Midbrain (tissue), 1 donor: ENCODE measurements around the gene ANKLE1.
"Not testable (repeated sequence)": the region's sequence is repeated elsewhere in the genome, so short reads cannot be mapped to it uniquely, and the experiment has no call there.

Experiments
- DNase-seq: peaks from one replicate; lab custom pipeline; 2025; lab: John Stamatoyannopoulos, UW

The ANKLE1 gene

DNA sequence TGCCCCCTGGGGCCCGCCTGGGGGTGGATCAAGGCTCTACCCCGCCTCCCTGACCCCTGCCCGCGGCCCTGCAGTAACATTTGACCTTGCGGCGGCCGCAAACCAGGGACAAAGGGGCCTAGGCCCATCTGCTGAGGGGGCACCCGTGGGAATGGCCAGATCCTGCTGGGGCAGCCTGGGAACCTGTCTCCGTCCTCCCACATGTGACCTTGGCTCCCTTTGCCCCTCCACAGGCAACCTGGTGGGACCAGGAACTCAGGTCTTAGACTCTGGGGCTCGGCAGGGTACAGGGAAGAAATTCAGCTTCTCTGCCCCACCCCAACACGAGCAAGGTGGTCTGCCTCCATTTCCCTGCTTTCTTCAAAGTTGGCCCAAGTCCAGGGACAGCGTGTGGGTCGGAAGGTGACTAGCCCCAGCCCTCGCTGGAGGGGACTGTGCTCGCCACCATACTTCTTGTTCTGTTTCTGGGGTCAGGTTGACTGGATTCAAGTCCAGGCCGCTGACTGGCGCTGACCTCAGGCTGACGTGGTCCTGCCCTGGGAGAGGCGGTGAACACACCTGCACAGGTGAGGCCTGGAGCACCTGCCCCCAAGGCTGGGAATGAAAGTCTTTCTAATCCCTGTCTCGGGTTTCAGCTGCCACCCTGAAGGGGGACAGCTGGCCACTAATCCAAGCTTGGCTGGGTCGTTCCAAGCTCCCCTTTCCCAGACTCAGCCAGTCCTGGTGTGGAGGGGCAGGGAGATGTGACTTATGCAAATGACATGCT, 33.5 kb upstream of the ANKLE1 start:
- no peak for DNase-seq

DNA sequence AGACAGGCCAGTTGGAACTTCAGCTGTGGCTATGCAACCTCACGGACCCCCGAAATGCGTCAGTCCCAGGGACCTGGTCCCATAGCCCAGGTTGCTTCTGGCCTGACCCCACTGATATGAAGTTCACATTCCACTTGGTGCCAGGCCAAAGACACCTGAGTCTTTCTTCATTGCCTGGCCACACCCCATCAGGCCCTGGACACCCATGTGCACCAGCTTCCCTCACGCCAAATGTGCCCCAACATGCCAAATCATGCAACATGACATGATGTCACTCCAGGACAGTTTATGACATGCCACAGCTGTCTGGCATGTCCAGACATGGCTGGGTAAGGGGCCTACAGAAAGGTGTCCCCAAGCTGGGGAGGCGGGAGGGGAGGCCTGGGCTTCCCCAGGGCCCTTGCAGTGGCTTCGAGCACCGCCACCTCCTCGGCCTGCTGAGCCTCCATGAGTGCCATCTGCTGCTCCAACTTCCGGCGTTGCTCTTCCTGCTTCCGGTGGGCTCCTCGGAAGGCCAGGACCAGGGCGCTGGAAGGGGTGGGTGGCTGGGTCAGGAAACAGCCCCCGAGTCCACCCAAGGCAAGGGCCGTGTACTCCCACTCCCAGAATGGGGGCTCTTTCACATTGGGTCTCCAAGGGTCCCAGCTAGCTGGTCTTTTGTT, 31.7 kb upstream of the ANKLE1 start:
- no peak for DNase-seq

- no peak for DNase-seq
These were observed 27.1 kb upstream of the ANKLE1 start for GRCh38 chr19:17254636-17255035.

DNA sequence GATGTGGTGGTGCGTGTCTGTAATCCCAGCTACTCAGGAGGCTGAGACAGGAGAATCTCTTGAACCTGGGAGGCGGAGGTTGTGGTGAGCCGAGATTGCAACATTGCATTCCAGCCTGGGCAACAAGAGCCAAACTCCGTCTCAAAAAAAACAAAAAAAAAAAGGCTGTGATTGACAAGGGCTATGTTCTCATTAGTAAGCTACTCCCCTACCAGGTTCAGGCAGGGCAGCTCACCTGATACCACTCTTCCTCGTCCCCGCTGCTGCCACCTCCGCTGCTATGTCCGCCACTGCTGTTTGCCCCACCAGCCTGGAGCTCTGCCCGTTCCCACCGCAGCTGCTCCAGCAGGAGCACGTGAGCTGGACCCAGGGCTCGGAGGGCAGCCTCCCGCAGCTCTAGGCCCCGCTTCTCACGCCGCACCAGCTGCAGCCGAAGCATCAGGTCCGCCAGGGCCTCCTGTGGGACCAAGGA, 26.5 kb upstream of the ANKLE1 start:
- DNase-seq: no peak

- no peak for DNase-seq
These were observed 25.6 kb upstream of the ANKLE1 start for GRCh38 chr19:17256130-17256529.

- no peak for DNase-seq
These were observed 22.5 kb upstream of the ANKLE1 start for GRCh38 chr19:17259118-17259780.

DNA sequence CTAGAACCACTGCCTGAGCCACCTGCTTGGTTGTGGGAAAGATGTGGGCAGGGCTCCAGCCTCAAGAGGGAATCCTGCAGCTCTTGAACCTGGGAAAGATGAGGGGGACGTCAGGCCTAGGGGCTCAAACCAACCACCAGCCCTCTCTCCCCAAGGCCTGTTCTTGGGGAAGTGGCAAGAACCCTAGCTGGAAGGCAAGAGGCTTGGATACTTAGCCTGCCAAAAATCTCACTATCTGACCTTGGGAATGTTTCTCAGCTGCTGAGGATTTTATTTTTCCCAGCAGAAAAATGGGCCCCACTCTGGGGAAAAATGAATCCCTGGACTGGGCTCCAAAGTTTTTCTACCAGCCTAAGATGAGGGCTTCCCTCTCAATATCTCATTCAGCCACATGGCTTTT, 21.8 kb upstream of the ANKLE1 start:
- no peak for DNase-seq

- DNase-seq: peak; percentile 50
These were observed 20.8 kb upstream of the ANKLE1 start for GRCh38 chr19:17260842-17261325.

DNA sequence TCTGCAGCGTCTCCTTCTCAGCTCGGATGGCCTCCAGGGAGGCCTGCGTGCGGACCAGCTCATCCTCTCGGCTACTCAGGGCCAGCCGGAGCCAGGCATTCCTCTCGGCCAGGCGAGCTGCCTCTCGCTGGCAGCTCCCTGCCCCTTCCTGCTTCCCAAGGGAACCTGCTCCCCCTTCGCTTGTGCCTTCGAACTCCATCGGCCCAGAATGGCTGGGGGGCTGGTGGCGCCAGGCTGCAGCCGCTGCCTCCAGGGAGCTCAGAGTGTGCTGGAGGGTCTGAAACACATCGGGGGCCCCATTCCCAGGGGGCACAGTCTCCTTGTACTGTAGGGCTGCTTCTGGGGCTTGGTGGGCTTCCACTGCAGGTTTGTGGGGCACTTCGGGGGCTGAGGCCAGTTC, 19.1 kb upstream of the ANKLE1 start:
- no peak for DNase-seq

DNA sequence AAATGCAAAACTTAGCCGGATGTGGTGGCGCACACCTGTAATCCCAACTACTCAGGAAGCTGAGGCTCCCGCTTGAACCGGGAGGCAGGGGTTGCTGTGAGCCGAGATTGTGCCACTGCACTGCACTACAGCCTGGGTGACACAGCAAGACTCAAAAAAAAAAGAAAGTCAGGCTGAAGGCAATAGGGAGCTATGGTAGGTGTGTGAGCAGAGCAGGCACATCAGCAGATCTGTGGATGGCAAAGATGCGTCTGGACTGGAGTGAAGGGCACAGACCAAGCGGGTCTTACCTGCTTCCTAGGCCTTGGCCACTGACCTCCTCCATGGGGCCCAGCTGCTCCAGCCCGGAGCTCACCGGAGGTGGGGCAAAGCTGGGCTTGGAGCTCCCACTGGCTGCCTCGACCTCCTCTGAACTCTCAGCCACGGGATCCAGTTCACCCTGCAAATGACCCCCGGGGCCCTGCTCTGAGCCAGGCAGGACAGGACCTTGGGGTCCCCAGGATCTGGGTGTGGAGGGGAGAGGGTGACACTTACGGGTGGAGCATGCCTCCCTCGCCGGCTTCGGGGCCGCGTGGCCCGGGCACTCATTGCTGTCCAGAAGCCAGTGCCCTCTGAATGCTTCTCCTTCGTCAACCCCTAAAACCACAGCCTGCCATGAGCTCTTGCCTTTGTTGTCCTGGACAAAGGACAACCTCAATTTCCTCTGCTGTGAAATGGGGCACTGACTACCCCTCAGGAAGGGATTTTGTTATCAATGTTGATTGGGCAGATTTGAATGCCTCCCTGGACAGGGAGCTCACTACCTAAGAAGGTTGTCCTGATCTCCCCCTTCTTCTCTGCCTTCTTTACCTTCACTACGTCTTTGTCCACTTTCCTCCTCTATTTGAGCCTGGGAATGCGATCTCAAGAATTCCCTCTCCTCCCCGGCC, 17.7 kb upstream of the ANKLE1 start:
- DNase-seq: no peak

DNA sequence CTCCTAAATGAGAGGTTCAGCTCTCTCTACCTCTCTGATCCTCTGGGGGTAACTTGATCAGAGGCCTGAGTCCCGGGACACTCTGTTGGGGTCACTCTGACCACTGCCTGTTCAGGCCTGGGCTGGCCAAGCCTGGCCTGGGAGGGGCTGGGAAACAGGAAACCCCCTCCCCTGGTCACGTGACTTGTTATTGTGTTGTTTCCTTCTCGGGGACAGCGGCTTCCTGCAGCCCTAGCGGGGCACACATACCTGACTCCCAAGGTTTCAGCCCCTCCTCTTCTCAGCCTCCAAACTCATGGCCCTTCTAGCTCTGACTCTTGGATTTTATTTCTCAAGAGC, 17.1 kb upstream of the ANKLE1 start, which contains the start of gene USHBP1:
Gene USHBP1, minus strand, starts transcription at position 105 of the 339 bp plus-strand sequence. CDS start 446 bp downstream, outside the sequence.
- no peak for DNase-seq

DNA sequence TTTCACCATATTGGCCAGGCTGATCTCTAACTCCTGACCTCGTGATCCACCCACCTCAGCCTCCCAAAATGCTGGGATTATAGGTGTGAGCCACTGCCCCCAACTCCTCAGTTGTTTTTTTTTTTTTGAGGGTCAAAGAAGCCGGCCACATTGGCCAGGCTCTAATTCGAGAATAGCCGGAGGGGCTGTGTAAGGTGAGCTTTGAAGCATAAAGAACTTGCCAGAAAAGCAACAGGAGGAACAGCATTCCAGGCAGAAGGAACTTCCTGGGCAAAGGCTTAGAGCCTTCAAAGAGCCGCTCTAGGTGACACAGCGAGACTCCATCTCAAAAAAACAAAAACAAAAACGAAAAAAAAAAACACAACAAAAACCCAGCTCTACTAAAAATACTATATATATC, 15.7 kb upstream of the ANKLE1 start:
- no peak for DNase-seq

DNA sequence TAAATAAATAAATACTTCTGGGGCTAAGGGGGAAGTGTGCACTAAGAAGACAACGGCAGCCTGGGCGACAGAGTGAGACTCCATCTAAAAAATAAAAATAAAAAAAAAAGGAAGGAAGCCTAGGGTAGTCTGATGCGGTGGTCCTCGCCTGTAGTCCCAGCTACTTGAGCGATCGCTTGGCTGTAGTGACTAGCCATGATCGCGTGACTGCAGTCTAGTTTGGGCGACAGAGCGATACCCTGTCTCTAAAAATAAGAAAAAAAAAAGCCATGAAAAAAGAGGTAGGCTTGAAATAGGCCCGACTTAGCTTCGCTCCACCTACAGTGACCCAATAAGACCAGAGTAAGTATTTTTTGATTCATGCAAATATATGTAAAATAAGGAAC, 15.1 kb upstream of the ANKLE1 start:
- DNase-seq: no peak

DNA sequence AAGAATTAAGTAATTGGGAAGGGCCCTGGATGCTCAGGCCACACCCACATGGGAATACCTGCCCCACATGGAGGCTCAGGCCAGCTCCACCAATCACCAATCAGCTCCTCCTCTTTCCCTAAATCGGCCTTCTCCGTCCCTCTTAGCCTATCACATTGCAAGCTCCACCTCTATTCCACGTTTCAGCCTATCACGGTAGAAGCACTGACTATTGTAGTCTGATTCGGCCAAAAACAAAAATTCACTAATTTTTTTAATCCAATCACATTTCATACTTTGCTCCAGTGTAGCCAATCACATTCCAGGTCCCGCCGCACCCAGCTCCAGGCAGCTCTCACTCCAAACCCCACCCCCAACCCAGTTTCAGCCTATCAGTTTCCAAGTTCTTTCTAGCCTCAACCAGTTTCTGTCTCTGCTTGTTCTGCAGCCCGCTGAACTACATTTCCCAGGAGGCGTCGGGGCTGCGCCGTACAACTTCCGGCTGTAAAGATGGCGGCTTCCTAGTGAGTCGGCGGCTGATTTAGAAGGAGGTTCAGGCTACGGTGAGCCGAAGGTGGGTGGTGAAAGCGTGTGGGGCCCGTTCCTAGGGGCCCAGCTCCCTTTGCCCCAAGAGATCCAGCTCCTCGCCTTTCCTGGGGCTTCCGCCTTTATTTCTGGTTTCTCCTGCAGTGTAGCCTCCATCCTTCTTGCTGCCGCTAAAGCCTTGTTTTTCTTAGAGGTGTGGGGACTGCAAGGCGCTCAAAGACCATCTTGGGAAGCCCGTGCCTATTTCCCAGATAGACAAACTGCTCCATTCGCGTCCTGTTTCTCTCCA, 14.5 kb upstream of the ANKLE1 start, which contains the start of gene BABAM1:
Gene BABAM1, plus strand, starts transcription at position 469 of the 814 bp plus-strand sequence. CDS start 1,364 bp downstream, outside the sequence.
- DNase-seq: peak; percentile 98

- DNase-seq: no peak
These were observed 12.9 kb upstream of the ANKLE1 start for GRCh38 chr19:17268754-17269153.

DNA sequence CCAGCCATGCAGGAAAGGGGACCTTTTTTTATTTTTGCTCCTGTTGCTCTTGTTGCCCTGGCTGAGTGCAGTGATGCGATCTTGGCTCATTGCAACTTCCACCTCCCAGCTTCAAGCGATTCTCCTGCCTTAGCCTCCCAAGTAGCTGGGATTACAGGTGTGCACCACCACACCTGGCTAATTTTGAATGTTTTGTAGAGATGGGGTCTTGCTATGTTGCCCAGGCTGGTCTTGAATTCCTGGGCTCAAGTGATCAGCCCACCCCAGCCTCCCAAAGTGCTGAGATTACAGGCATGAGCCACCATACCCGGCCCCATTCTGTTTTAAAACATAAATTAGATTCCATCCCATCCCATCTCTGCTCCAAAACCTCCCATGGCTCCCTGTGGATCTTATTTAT, 6.8 kb upstream of the ANKLE1 start:
- not testable (repeated sequence) for DNase-seq

- no peak for DNase-seq
These were observed 6.1 kb upstream of the ANKLE1 start for GRCh38 chr19:17275441-17276175.

DNA sequence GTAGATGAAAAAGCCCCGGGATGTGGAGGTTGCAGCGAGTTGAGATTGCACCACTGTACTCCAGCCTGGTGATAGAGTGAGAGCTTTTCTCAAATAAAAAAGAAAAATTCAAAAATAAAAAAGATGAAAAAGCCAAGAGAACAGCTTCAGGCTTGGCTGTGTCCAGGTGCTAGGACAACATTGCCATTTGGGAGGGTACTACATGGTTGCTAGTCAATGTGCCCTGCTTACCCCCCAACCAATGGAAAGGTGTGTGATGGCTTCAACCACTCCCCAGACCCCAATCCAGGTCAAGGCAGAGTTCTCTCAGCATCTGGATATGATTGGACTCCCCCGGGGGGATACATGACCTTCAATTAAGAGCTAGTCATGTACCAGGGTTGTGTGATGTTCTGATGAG, 2.3 kb upstream of the ANKLE1 start:
- no peak for DNase-seq

- peak; percentile 69 for DNase-seq
These were observed 906 bp downstream of the ANKLE1 start for GRCh38 chr19:17282488-17283125.
